DMS53 treated with DMSO at 0.1 percent for 48 hours (cell line): ENCODE results near the gene MYH7.

Experiments
- DNase-seq: peaks from one replicate; lab custom pipeline; 2025; ENCODE audit not compliant: unreplicated experiment; lab: John Stamatoyannopoulos, UW

Gene MYH7

DNA sequence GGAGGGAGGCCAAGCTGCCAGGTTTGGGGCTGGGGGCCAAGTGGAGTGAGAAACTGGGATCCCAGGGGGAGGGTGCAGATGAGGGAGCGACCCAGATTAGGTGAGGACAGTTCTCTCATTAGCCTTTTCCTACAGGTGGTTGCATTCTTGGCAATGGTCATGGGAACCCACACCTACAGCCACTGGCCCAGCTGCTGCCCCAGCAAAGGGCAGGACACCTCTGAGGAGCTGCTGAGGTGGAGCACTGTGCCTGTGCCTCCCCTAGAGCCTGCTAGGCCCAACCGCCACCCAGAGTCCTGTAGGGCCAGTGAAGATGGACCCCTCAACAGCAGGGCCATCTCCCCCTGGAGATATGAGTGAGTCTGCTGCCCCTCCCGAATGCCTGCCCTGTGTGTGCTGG is 62.4 kb downstream of the MYH7 start:
- DNase-seq, result no peak

- no peak for DNase-seq
These were observed 63.0 kb downstream of the MYH7 start, which contains the start of gene IL25 for GRCh38 chr14:23372509-23372908. Gene IL25, plus strand, starts transcription at chr14:23372809.

DNA sequence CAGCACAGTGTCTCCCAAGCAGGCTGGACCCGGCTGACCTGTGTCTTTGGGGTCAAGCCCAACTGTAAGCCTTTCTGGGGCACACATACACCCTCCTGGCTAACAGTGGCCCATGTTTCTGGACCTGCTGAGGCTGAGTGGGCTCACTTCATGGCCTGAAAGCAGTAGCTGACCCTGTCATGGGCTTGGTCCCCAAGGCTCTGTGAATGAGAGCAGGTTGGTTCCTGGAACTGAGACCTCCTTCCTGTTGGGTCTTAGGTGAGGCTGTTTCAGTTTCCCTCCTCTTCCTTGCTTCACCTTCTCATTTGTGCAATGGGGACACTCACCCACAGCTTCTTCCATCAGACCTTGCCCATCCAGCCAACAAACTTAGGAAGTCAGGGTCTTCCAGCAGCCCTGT is 63.6 kb downstream of the MYH7 start:
- DNase-seq, result no peak

DNA sequence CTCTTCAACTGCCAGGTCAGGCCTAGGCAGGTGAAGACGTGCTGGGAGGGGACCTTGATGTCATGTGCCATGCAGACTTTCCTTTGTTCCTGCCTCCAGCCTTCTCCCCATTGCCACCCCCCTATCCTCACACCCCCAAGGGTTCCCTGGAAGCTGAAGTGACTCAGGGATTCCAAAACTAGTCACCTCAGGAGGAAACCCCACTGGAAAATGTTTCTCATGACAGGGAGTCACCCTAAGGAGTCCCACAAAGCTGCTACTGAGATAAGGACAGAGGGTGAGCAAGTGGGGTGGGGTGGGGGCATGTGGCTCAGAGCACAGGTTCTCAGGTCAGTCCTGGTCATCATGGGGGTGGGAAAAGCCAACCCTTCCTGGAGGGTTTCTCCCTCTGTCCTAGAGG is 65.2 kb downstream of the MYH7 start:
- DNase-seq, result no peak

DNA sequence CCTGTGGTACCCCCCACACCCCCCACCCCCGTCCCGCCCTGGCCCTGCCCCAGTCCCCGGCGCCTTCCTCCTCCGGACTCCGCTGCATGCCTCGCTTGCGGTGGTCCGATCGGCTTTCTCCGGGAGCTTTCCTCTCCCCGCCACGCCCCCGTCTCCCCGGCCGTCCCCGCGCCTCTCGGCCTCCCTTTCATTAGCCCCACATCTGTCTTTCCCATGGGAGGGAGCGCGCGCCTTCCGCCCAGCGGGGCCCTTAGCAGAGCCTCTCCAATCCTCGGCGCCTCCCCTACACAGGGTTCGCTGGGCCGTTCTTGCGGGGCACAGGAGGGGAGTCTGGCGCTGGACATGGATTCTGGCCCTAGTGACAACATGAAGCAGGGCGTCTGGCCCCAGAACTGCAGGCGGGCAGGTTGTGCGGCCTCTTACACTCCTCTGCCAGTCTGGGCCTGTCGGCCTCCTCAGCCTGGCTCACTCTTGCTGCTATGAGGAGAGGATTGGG is 69.0 kb downstream of the MYH7 start:
- DNase-seq, result no peak

GRCh38 chr14:23365732-23366425 is 69.6 kb downstream of the MYH7 start:
- DNase-seq, result no peak

GRCh38 chr14:23365036-23365731 is 70.3 kb downstream of the MYH7 start, which contains the start of gene EFS:
Gene EFS, minus strand, starts transcription at chr14:23365172. Its CDS starts 147 bp downstream, at chr14:23365025.
- no peak for DNase-seq

DNA sequence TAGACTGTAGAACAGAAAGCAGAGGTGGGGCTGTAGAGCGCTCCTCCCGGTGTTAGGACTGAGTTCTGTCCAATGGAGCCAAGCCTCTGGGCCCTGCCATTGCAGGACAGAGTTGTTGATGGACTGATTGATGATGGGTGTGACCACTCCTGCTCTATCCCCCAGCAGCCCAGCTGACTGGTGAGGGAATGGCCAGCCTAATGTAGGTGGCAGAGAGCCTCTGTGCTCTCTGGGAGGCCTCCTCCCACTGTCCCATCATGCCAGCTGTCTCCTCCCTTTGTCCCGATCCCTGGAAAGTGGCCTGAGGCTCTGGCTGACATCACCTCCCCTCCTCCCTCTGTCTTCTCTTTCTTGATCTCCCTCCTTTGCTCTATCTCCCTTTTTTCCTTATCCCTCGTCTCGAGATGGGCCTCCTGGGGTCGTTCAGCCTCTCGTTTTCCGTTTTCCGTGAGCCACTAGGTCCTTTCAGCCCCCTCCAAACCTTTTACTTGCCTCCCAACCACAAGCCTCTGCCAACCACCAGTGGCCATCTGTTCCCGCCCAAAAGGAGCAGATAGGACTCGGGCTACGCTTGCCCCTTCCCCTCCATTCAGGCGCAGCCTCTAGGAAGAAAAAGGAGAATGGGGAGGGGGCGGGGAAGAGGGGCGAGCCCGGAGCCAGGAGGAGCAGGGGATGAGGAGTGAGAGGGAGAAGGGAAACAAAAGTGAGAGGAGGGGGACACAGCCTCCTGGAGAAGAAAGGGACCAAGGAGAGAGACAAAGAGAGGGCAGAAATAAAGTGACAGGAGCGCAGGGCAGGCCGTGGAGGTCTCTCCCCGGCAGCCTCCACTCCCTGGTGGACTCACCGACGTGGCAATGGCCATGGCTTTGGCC is 71.1 kb downstream of the MYH7 start:
- DNase-seq, result no peak
